GM12892 (cell line): ENCODE data around the gene ACSL5.

Experiments
- POLR2A ChIP-seq: IDR thresholded peaks from 2 replicates; pipeline ENCODE4 v1.6.1; 2011; ENCODE audit warnings: low read depth, low read length, control low read depth
- POLR2AphosphoS5 ChIP-seq: IDR thresholded peaks from 2 replicates; pipeline ENCODE4 v1.6.1; 2011; ENCODE audit warnings: low read depth, low read length, control low read depth
- TAF1 ChIP-seq: IDR thresholded peaks from 2 replicates; pipeline ENCODE4 v1.6.1; 2011; ENCODE audit warnings: low read depth, mild to moderate bottlenecking, control low read depth, low read length, borderline replicate concordance

- TF ChIP-seq POLR2A = no peak
- TF ChIP-seq TAF1 = no peak
- no peak for TF ChIP-seq POLR2AphosphoS5
Measured at GRCh38 chr10:112388548-112388947, 14.6 kb downstream of the ACSL5 start.
